Activated CD8-positive, alpha-beta memory T cell treated with anti-CD3 and anti-CD28 coated beads for 24 hours (primary cell): ENCODE measurements around the gene RWDD1.

ENCODE experiments used
- DNase-seq: peaks from one replicate; pipeline ENCODE4 v3.0.0-alpha.2; 2020

The RWDD1 gene

GRCh38 chr6:116615937-116616736 lies 44.8 kb downstream of the RWDD1 start, which contains the start of gene RSPH4A:
Gene RSPH4A, plus strand, starts transcription at chr6:116616479. Its CDS starts 145 bp downstream, at chr6:116616624.
- peak; percentile 74 for DNase-seq

- DNase-seq, result no peak
Measured at GRCh38 chr6:116616737-116617053, 45.4 kb downstream of the RWDD1 start.

GRCh38 chr6:116624036-116624805 lies 52.9 kb downstream of the RWDD1 start:
- no peak for DNase-seq

GRCh38 chr6:116625872-116626271 lies 54.6 kb downstream of the RWDD1 start:
- no peak for DNase-seq

DNA sequence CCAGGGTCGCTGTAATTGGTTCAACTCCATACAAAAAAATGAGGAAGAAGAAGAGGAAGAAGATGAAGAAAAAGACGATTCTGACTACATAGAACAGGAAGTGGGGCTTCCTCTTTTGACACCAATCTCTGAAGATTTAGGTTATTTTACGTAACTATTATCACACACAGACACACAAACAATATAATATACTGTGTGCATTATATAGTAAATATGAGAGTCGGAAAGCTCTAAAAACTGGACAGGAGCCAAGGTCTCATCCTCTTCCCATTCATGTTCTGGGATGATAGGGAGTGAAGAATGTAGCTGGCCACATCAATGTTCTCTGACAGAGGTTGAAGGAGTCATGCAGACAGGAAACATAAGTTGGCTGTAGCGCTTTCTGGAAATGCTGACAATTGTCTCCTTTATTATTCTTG lies 58.3 kb downstream of the RWDD1 start:
- no peak for DNase-seq

DNA sequence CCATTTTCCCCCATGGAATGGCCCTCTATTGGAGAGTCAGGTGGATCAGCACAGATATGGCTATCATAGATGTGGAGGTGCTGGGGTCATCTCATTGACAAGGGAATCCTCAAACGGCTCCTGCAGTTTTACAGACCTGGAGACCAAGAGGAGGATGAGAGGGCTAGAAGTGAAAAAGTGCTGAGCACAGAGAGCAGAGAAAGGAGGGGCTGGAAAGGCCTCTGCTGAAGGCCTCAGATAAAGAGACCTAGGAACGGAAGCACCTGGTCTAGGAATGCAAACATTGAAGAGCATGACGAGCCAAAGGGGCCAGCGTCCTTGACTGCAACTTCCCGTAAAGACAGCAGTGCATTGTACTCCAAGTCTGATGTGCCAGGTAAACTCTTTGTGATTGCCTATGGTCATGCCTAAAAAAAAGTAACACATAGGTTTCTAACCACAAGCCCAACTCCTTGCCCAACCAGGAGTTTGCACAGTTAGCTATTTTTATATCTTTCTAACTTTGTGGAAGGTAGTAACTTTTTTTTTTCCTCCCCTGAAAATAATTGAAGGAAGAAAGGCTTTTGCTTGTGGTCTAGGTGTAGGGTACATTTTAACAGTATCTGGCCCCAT lies 60.2 kb downstream of the RWDD1 start:
- no peak for DNase-seq

- no peak for DNase-seq
Measured at GRCh38 chr6:116633685-116634084, 62.4 kb downstream of the RWDD1 start.
